Measurements from ENCODE around the gene RALGPS1.

The RALGPS1 gene

DNA sequence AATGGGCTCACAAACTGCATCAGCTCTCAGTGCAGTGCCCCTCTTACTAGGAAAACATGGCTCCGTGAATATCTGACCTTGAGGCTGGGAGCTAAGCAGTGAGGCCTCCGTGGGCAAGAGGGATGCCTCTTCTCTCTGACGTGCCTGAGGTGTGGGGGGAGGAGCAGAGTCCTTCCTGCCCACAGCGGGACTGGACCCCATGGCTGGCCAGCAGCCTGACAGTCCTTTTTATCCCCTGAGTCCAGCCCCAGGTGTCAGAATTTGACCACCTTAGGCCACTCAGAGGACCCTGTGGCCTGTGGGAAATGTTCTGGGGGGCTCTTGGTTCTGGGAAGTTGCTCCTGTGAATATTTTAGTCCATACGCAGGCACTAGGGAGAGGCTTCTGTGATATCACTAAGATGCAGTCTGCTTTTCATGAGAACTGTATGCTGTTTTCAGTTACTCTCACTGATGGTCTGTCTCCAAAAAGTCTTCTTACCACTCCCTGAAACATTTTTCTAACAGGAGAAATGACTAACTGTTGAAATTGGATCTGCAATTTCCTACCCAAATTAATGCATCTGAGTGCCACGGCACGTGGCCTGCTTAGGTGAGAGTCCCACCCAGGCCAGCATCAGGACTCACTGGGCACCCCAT, 184.5 kb downstream of the RALGPS1 start:
- DNase-seq (ENCODE audit: low read depth in 1 of 2, low spot score in 1 of 2): no peak
- TF ChIP-seq SPI1 (IDR thresholded peaks at IDR 0.05; ENCODE audit: borderline replicate concordance, low read depth) (no peak), POLR2AphosphoS5 (IDR thresholded peaks at IDR 0.05; ENCODE audit: low read depth) (no peak), GABPA (IDR thresholded peaks at IDR 0.05; ENCODE audit: low read depth) (no peak)
- TF ChIP-seq, protein P1, sequence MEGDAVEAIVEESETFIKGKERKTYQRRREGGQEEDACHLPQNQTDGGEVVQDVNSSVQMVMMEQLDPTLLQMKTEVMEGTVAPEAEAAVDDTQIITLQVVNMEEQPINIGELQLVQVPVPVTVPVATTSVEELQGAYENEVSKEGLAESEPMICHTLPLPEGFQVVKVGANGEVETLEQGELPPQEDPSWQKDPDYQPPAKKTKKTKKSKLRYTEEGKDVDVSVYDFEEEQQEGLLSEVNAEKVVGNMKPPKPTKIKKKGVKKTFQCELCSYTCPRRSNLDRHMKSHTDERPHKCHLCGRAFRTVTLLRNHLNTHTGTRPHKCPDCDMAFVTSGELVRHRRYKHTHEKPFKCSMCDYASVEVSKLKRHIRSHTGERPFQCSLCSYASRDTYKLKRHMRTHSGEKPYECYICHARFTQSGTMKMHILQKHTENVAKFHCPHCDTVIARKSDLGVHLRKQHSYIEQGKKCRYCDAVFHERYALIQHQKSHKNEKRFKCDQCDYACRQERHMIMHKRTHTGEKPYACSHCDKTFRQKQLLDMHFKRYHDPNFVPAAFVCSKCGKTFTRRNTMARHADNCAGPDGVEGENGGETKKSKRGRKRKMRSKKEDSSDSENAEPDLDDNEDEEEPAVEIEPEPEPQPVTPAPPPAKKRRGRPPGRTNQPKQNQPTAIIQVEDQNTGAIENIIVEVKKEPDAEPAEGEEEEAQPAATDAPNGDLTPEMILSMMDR (IDR thresholded peaks at IDR 0.05; ENCODE audit: insufficient read depth, low read length): no peak
- TF ChIP-seq, protein P2, sequence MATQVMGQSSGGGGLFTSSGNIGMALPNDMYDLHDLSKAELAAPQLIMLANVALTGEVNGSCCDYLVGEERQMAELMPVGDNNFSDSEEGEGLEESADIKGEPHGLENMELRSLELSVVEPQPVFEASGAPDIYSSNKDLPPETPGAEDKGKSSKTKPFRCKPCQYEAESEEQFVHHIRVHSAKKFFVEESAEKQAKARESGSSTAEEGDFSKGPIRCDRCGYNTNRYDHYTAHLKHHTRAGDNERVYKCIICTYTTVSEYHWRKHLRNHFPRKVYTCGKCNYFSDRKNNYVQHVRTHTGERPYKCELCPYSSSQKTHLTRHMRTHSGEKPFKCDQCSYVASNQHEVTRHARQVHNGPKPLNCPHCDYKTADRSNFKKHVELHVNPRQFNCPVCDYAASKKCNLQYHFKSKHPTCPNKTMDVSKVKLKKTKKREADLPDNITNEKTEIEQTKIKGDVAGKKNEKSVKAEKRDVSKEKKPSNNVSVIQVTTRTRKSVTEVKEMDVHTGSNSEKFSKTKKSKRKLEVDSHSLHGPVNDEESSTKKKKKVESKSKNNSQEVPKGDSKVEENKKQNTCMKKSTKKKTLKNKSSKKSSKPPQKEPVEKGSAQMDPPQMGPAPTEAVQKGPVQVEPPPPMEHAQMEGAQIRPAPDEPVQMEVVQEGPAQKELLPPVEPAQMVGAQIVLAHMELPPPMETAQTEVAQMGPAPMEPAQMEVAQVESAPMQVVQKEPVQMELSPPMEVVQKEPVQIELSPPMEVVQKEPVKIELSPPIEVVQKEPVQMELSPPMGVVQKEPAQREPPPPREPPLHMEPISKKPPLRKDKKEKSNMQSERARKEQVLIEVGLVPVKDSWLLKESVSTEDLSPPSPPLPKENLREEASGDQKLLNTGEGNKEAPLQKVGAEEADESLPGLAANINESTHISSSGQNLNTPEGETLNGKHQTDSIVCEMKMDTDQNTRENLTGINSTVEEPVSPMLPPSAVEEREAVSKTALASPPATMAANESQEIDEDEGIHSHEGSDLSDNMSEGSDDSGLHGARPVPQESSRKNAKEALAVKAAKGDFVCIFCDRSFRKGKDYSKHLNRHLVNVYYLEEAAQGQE (IDR thresholded peaks at IDR 0.05; ENCODE audit: insufficient replicate concordance, low read depth): no peak
- H3K27ac ChIP-seq (replicated peaks): no peak overlapping the region
- H3K27me3 ChIP-seq (ENCODE audit: insufficient read depth, poor library complexity, severe bottlenecking): peaks cover 3% of the 10 kb centered on the region
- no peak overlapping the region for H3K4me3 ChIP-seq (replicated peaks; ENCODE audit: insufficient read depth, low read length)

DNA sequence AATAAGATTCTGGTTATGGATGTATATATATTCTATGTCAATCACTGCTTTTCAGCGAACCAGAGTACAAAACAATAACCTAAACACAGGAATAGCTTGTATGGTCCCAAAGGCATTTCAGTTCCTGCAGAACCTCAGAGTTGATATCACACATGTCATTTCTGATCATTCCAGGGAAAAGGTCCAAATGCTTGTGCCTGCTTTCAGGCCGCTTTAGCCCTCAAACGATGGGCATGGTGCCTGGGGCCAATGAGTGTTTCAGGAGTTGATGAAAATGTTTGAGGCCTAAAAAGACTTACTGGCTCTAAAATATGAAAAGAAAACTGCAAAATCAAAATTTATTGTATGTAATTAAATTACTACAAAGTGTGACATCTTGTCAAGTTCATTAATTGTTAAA, 185.1 kb downstream of the RALGPS1 start:
- H3K4me3 ChIP-seq (replicated peaks; ENCODE audit: insufficient read depth, low read length): no peak overlapping the region
- H3K27ac ChIP-seq (replicated peaks): no peak overlapping the region
- peaks cover 3% of the 10 kb centered on the region for H3K27me3 ChIP-seq (ENCODE audit: insufficient read depth, poor library complexity, severe bottlenecking)
- TF ChIP-seq, protein P2 (IDR thresholded peaks at IDR 0.05; ENCODE audit: insufficient replicate concordance, low read depth): no peak
- TF ChIP-seq SPI1 (IDR thresholded peaks at IDR 0.05; ENCODE audit: borderline replicate concordance, low read depth): no peak
- DNase-seq (ENCODE audit: low read depth in 1 of 2, low spot score in 1 of 2): no peak

DNA sequence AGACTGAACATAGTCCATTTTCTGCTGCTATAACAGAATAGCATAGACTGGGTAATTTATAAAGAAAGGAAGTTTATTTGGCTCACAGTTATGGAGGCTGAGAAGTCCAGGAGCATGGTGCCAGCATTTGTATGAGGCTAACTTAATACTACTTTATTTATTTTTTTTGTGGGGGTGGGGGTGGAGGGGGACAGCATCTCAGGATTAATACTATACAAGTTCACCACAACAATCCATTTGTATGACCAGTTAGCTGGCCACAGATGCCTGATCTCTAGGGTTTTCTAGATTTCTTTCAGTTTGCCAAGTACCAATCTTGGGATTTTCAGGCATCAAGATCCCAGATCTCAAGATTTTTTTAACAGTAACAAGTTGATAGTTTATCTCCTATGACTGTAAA, 187.6 kb downstream of the RALGPS1 start:
- no peaks in the 10 kb centered on the region for H3K27me3 ChIP-seq (ENCODE audit: insufficient read depth, poor library complexity, severe bottlenecking)
- DNase-seq (ENCODE audit: low read depth in 1 of 2, low spot score in 1 of 2): no peak
- H3K4me3 ChIP-seq (replicated peaks; ENCODE audit: insufficient read depth, low read length): no peak overlapping the region
- no peak overlapping the region for H3K27ac ChIP-seq (replicated peaks)
- no peak for TF ChIP-seq SPI1 (IDR thresholded peaks at IDR 0.05; ENCODE audit: borderline replicate concordance, low read depth)
- TF ChIP-seq, protein P2 (IDR thresholded peaks at IDR 0.05; ENCODE audit: insufficient replicate concordance, low read depth): no peak
- no peak for TF ChIP-seq GABPA (IDR thresholded peaks at IDR 0.05; ENCODE audit: low read depth)
- TF ChIP-seq, protein P1 (IDR thresholded peaks at IDR 0.05; ENCODE audit: insufficient read depth, low read length): no peak
- TF ChIP-seq POLR2AphosphoS5 (IDR thresholded peaks at IDR 0.05; ENCODE audit: low read depth): no peak
